CD4-positive, alpha-beta T cell treated with Interleukin-17A for 4 hours (primary cell): Measurements from ENCODE around the gene MED12L.

Experiments used
- DNase-seq: peaks from one replicate; pipeline ENCODE4 v3.0.0-alpha.2; 2020; ENCODE audit warnings: mixed read lengths

Gene MED12L

GRCh38 chr3:151305060-151305774 lies 219.8 kb downstream of the MED12L start:
- no peak for DNase-seq

- DNase-seq: no peak
Measured at GRCh38 chr3:151305775-151306151, 220.3 kb downstream of the MED12L start.

DNA sequence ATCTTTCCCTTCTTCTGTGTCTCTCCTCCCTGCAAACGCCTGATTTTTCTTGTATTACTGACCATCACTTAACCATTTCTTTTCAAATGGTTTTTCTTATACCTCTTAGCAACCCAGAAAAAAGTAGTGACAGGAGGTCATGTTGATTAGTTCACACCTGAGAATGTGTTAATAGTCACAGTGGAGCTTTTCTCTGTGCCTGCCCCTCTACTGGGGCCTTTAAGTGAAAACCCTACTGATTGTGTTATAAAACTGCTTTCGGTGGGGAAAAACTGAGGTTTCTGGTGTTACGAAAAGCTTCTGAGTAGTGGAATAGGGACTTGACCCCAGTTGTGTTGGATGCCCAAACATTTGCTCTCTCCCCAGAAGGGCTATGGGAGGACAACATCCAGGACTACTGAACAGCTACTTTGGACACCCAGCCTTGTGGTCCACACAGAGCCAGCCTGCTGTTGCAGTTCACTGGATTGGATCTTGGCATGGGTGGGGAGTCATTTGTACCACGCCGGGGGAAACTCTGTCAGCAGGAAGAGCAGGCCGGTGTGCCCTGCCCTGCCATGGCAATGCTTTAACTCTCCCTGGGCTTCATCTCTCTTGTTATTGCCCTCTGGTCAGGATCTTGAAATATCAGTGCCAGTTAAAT lies 220.8 kb downstream of the MED12L start:
- no peak for DNase-seq

DNA sequence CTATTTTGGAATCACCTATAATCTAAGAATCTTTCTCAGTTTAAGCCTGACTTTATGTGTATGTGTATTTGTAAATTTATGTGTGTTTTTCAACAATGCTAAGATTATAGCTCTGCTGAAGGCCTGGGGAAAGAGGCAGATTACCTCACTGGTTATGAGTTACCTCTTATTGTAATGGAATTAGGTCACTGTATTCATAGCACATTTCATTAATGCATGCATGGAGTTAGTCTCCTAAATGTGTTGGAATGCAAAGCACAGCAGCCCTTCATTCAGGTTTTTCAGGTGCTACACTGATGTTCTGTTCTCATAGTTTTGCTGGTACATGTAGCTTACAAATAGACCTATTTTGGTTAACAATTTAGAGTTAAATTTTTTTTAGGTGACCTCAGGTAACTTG lies 221.7 kb downstream of the MED12L start:
- DNase-seq: no peak

- DNase-seq: no peak
Measured at GRCh38 chr3:151307583-151308488, 222.4 kb downstream of the MED12L start.

DNA sequence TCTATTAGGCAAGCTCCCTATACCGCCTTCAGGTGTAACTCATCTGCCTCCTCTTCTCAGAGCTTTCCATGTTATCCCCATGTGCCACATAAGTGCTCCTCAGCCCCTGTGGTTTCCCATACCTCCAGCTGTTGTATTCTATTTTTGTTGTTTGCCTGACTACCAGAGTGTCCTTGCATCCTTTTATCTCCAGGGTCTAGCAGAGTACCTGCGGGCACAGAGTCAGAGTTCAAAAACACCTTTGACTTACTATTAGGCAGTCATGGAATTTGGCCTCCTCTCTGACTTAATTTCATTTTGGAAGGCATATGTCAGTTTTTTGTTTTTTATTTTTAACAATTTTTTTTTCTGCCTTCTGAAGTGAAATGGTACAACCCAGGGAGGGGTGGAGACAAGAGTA lies 224.1 kb downstream of the MED12L start:
- DNase-seq: no peak

DNA sequence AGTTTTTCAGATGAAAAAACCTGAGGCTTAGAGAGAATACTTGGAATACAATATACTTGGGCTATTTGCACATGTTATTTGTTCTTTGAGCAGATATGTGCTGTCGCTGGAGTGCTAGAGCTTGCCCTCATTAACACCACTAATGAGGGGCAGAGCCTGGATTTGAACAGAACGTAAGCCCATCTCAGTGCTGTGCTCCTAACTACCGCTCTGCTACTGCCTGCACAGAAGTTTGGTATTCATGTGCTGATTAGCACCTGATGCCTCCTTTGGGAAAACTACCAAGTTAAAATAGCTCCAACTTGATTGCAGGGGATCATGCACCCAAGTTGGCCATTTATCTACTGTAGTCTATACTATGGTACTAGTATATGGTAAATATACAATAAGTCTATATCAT lies 227.5 kb downstream of the MED12L start:
- no peak for DNase-seq

DNA sequence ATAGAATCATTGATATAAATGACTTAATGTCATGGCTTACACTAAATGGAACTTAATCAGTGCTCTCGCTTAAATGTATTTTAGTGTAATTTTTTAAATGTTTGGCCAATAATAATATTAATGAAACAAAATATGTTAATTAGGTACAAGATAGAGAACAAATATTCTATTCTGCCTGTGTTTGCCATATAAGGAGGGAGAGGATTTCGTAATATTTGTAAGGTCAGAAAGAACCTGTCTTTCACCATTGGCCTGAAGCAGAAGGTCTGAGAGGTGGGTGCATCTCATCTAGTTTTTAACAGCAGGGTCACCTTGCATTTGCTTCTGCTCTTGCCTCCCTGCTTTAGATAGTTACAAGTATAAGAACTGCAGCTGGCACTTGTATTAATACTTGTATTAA lies 228.7 kb downstream of the MED12L start:
- no peak for DNase-seq

DNA sequence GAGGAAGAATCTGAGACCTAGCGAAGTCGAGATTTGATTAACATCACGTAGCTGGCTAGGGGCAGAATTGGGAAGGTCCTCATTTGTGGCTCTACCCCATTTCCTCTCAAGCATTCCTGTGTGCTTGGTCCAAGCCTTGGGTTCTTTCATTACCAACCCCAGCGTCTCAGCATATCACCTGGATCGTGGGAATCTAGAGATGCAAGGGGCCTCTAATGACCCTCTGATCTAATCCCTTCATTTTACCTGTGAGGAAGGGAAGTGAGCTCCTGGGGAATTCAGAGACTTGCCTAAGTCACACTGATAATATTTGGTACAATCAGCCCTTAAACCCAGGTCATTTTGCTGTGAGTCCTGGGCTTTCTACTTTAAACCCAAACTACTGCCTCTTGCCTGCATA lies 229.1 kb downstream of the MED12L start:
- no peak for DNase-seq

- DNase-seq: no peak
Measured at GRCh38 chr3:151315136-151315535, 229.7 kb downstream of the MED12L start.

DNA sequence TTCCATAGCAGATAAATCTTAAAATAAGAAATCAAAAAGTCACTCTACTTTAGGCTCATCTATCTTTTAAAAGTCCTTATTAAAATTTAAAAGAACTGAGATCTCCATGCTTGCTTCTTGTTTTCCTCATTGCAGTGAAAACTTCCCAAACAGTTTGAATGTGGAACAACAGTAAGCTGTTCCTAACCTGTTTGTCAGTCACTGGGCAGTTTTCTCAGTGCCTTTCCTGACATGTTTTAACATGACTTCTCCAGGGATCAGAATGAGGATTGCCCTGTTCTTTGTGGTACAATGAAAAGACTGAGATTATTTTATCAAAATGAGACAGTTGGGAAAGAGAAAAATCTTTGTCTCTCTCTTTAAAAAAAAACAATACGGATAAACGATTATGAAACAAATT lies 230.4 kb downstream of the MED12L start:
- no peak for DNase-seq

GRCh38 chr3:151316267-151316991 lies 231.0 kb downstream of the MED12L start, which contains the start of gene GPR87:
Gene GPR87 (minus strand): TSS chr3:151316820. CDS start chr3:151300100, 16,720 bp downstream.
- peak; percentile 7 for DNase-seq

DNA sequence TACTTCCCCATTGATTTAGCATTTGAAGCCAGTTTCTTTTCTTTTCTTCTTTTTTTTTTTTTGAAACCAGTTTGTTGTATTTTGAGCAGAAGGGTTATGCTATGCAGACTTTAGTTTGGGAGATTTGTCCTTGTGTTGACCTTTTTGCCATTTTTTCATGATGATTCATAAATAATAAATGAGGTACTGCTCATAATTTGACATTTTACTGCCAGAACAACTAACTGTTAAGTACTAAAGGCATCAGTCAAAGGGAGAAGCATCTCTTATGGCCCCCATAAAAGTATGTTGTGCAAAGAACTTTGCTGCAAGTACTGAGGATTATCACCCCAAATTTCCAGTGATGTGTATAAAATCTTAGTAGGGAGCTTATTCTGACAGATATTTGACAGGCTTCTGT lies 232.8 kb downstream of the MED12L start:
- DNase-seq: no peak

DNA sequence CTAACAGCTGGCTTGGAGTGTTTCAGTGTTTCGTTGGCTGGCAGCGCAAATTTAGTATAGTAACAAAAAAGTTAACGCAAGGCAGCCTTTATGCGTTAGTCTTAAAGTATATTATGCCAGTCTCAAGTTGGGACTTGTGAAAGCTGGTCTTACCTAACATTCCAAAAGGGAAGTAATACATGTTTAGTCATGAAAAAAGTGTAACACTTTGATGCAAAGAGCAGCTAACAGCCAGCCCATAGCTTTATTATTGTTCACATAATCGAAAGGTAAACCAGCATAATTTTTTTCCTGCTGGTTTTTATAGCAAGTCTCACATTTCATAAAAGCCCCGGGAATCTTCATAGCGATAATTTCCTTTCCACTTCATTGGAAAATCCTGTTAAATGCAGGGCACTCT lies 233.5 kb downstream of the MED12L start:
- DNase-seq: no peak

DNA sequence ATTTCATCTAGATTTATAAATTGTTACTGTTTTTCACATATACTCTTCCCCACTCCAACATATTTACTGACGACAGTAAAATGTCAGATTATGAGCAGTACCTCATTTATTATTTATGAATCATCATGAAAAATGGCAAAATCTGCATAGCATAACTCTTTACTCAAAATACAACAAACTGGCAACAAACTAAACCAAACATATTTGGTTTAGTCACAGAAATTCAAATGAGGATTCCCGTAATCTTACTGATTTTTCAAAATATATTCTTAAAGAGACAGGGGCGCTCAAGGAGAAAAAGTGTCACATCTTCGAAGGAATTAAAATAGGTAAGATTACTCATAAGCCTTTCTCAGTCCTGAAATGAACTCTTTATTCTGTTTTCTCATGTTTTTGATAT lies 234.2 kb downstream of the MED12L start:
- DNase-seq: no peak

DNA sequence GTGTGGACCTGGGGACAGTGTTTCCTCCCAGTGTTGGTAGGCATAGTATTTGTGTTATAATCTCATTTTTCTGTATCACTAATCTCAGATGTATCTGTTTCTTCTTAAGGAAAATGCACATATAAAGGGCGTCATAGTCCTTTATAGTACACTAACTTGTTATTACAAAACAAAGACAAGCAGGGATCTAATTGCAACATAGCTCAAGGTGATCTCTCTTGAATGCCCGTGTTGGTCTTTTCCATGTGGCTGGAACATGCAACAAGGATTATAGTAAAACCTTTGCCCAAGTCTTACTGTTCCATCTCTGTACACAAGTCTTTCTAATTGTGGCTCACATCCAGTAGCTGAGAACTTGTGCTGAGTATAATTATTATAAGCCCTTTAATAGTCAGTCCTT lies 234.7 kb downstream of the MED12L start:
- DNase-seq: no peak

DNA sequence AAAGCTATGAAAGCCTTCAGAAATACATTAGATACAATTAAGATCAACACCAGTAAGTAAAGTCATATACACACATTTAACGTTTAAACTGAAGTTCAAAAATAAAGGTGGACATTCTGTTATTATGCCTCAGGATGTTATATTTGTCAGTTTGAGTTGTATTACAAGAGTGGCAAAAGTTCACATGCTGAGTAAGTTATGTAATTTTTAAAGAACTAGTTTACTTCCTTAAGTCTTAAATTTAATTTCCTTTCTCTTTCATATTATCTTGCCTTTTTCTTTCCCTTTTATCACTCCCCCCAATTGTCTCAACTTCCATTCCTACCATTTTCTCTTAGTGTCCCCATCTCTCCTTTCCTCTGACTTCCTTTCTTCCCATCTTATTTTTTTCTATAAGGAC lies 236.1 kb downstream of the MED12L start:
- DNase-seq: no peak

- DNase-seq: no peak
Measured at GRCh38 chr3:151322511-151322910, 237.0 kb downstream of the MED12L start.

GRCh38 chr3:151327571-151328198 lies 242.2 kb downstream of the MED12L start:
- DNase-seq: no peak

DNA sequence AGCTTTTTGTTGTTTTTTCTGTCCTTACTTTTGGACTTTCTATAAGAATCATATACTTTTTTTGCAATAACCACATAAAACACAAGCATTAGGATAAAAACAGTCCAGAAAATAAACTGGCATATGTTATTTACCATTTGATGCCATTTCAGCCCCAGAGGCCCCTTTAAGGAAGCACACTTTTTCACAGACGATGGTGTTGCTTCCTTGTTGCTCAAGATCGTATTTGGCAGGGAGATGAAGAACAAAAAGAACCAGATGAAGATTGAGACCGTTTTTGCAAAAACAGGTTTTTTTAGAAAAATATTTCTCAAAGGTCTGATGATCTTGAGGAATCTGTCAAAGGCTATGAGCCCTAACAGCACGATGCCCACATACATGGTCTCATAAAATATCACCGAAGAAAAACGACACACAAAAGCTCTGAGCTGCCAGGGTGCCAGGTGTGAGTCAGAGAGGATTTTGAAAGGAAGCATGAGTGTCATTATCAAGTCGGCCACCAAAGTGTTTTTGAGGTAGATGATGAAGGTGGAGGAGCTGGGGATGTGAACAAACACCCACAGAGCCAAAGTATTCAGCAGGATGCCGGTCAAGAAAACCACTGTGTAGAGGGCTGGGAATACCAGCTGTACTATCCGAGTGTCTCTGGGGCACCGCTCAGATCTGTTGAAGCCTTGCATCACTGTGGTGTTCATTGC lies 243.0 kb downstream of the MED12L start:
- peak; percentile 30 for DNase-seq

DNA sequence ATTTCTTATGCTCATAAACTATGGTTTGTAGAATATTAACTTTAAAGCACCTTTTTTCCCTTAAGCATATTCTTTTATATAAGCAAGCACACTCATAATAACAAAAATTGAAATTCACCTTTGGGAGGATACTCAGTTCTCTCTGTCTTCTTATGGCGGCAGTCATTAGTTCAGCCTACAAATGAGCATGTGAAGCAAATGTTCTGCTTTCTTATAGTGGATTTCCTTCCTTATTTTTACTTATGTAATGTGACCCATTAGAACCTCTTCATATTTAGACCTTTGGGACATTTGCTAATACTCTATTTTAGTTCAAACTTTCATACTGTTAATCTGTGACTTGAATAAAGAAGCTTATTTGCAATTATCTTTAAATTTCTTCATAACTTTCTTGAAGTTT lies 243.9 kb downstream of the MED12L start, which contains the start of gene P2RY13:
Gene P2RY13, minus strand, starts transcription at position 187 of the 400 bp plus-strand sequence. Its CDS starts 21 bp downstream, at position 166.
- no peak for DNase-seq

DNA sequence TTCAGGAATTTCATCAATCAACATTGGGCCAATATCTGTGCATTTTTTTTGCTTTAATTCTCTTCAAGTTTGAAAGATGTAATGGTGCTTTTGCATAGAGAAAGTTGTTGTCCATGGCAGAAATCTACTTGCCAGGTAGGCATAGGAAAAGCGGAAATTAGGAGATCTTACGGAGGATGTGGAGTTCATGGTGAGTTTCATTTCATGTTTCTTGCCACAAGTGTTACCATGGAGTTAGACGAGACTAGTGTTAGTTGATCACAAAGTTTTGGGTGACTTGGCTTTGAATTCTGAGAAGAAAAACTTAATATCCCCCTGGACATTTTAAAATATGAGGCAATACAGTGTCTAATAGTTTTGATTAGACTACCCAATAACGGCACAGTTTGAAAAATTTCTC lies 244.9 kb downstream of the MED12L start:
- DNase-seq: no peak
